Measurements from ENCODE around the gene BORCS5.
A peak's percentile ranks its signal among the peaks of the same experiment; 100 is the strongest.
"Not testable (repeated sequence)": the region's sequence is repeated elsewhere in the genome, so short reads cannot be mapped to it uniquely, and the experiment has no call there.

BORCS5 gene

GRCh38 chr12:12356896-12357718 lies at the start of gene BORCS5:
Gene BORCS5 (plus strand): TSS chr12:12357078. CDS start chr12:12357452, 374 bp downstream.
- peak; percentile 88 for DNase-seq

DNA sequence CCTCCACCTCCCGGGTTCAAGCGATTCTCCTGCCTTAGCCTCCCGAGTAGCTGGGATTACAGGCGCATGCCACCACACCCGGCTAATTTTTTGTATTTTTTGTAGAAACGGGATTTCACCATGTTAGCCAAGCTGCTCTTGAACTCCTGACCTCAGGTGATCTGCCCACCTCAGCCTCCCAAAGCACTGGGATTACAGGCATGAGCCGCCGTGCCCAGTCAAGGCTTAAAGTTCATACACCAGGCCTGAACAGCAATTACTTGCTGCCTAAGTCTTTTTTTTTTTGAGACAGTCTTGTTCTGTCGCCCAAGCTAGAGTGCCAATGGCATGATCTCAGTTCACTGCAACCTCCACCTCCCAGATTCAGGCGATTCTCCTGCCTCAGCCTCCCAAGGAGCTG lies 46.2 kb upstream of the BORCS5 start:
- DNase-seq, result not testable (repeated sequence)

- no peak for DNase-seq
These were observed 41.0 kb upstream of the BORCS5 start for GRCh38 chr12:12315838-12316237.

DNA sequence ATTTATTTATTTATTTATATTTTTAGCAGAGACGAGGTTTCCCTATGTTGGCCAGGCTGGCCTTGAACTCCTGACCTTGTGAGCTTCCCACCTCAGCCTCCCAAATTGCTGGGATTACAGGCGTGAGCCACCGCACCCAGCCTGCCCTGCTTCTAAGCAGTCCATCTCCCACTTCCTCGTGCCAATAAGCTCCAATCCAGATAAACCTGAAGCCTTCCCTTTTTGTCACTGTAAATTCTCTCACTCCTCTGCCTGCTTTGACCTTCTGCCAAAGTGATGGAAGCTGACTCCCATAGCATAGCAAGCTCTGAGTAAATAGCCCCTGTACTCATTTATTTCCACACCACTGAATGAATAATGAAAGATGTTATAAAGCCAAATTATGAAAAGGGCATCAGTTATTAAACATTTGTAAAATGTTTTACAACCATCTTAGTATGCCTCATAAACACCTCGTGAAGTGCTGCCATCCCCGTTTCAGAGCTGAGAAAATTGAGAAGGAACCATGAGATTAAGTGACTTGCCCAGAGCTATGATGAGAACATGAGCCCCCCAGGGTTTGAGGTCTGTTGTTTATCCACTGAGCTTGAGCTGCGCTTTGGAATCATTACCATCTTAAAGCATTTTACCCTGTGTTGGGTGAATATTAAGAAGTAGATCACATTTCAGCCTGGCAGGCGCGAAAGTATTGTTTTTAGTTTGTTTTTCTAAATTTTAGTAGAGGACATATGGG lies 37.3 kb upstream of the BORCS5 start:
- DNase-seq, result no peak

- no peak for DNase-seq
These were observed 33.8 kb upstream of the BORCS5 start for GRCh38 chr12:12323118-12323517.

DNA sequence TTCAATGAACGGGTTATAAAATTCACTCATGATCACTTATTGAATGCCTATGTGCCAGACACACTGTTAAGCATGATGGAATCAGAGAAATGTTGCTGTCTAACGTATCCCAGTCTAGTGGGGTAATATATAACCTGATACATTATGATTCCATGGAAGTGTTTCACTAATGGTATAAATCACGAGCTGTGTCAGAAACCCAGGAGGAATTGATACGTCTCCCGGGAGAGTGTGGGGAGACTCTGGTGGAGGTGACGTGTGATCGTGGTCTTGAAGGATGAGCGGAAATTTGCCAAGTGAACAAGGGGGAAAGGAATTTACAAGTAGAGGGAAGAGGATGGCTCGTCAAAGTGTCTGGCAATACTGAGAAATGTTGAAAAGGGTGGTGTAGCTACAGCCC lies 33.3 kb upstream of the BORCS5 start:
- DNase-seq, result no peak

GRCh38 chr12:12326262-12326661 lies 30.6 kb upstream of the BORCS5 start:
- no peak for DNase-seq

- no peak for DNase-seq
These were observed 29.1 kb upstream of the BORCS5 start for GRCh38 chr12:12327802-12328201.

DNA sequence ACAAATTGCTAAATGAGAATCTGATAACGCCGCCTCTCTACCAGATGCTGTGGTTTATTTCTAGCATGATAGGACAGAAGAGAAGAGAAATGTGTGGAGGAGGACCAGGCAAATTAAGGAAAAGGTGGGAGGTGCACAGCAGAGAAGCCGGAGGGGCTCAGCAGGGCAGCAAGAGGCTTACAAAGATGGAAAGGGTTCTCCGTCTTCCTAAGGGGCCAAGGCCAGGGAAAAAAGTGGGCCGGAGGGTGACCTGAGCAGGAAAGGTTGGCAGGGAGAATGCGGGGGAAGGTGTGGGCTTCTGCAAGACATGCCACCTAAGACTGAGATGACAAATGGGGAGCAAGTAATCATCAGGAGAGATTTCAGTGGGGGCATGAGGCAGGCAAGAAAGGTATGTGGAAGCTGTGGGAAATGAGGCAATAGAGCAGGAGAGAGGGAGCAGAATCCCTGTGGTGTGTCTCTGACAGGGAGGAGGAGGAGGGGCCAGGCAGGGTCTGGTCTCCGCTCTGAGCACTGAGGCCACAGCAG lies 25.6 kb upstream of the BORCS5 start:
- no peak for DNase-seq

DNA sequence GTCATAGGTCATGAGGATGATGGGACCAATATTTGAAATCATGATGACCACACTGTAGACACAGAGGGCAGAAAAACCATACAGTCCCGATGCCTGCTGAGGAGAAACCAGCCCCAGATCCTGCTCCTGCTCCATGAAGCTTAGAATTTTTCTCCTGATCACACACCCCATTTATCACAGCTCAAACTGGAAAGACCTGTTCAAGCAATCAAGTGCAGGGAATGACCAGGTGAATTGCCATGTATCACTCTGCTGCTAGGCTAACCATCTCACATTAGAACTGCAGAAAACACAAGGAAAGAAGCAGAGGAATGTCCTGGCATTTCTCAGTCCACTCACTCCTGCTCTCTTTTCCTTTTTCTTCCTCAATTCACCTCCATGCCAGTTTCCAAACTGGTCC lies 25.0 kb upstream of the BORCS5 start:
- no peak for DNase-seq

GRCh38 chr12:12333407-12334366 lies 23.2 kb upstream of the BORCS5 start:
- DNase-seq, result no peak

GRCh38 chr12:12334367-12335040 lies 22.4 kb upstream of the BORCS5 start:
- no peak for DNase-seq

GRCh38 chr12:12336049-12336411 lies 20.8 kb upstream of the BORCS5 start:
- no peak for DNase-seq

DNA sequence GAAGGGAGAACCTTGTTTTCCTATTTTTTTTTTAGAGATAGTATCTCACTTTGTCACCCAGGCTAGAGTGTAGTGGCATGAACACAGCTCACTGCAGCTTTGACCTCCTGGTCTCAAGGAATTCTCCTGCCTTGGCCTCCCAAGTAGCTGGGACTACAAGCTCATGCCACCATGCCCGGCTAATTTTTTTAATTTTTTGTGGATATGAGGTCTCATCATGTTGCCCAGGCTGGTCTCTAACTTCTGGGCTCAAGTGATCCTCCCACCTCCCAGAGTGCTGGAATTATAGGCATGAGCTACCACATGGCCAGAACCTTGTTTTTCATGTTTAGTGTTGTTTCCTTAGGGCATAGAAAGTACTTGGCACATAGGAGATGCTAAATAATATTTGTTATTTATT lies 20.4 kb upstream of the BORCS5 start:
- no peak for DNase-seq

DNA sequence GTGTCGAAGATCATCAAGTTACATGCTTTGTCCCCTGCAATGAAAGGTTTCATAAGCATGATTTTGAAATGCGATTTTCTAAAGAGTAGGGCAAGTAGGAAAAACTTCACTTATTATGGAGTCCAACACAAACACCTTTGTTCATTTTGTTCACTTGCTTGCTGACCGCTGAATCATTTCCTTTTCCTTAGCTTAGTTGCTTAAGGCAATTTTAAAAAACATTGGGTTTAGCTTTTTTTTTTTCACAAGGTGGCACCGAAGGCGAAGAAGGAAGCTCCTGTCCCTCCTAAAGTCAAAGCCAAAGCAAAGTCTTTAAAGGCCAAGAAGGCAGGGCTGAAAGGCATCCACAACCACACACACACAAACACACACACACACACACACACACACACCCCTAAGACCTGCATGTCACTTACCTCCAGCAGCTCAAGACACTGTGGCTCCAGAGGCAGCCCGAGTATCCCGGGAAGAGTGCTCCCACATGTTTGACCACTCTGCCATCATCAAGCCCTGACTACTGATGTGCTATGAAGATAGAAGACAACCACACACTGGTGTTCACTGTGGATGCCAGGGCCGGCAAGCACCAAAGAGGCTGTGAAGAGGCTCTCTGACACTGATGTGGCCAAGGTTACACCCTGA lies 18.2 kb upstream of the BORCS5 start:
- no peak for DNase-seq

DNA sequence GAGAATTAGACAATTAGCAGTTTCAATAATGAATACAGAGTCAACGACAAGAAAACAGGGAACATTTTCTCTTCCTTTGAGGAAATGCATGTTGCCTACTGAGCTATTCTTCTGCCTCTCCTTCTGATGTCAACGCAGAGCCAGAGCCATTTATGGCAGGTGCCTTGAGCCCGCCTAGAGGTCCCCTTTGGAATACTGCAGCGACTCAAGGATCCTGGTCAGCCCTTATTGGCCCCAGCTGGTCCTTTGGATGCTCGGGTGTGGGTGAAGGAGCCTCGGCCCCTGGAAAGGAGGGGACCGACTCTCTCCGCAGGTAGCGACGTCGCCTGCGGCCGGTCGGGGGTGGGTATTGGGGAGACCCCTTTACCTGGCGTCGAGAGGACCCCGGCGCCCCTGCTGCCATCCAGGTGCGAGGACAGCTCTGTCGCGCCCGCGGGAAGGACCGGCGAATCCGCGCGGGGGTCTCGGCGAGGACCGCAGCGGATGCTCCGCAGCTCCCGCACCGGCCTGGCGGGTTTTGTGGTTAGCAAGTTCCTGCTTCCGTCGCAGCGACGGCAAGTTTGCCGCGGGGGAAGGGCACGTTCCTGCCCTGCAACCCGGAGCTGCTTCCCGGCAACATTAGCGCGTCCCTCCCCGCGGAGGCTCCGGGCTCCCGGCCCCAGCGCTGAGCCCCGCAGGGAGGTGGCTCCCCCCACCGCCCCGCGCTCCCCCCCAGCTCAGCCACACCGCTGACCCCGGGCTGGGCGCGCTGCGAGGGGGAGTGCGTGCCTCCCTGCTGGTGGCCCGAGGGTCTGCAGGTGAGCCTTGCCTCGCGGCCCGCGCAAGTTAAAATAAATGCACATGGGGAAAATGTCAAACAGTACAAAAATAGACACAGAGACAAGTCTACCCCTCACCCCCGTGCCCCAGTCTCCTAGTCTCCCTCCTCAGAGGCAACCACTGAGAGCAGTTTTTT lies 6.9 kb upstream of the BORCS5 start, which contains the start of gene MANSC1:
MANSC1 (minus strand) TSS at position 532 of the 955 bp plus-strand sequence. CDS start 6,928 bp downstream, outside the sequence.
- peak; percentile 37 for DNase-seq

DNA sequence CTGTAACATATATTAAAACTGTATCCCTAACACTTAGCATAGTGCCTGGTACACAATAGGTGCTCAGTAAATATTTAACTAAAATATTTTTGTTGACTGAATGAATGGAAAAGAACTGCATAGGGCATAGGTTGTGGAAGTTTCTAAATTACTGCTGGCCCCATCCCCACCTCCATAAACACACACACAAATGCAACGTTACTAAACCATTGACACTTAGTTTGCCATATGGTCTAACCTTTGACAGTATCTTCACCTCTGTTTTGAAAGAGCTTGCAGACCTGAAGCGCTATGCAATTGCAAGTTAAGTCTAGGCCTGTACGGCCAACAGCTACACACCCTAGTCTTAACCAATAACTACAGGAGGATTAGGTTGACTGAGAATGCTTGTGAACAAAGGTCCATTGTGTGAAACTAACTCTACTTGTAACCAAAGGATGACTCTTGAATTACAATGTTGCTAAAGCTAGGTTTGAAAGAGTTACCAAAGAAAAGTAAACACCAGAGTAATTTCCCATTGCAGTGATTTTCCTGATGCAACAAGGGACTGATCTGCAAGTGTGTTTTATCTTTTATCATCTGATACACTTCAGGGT lies 5.9 kb upstream of the BORCS5 start:
- DNase-seq, result no peak

DNA sequence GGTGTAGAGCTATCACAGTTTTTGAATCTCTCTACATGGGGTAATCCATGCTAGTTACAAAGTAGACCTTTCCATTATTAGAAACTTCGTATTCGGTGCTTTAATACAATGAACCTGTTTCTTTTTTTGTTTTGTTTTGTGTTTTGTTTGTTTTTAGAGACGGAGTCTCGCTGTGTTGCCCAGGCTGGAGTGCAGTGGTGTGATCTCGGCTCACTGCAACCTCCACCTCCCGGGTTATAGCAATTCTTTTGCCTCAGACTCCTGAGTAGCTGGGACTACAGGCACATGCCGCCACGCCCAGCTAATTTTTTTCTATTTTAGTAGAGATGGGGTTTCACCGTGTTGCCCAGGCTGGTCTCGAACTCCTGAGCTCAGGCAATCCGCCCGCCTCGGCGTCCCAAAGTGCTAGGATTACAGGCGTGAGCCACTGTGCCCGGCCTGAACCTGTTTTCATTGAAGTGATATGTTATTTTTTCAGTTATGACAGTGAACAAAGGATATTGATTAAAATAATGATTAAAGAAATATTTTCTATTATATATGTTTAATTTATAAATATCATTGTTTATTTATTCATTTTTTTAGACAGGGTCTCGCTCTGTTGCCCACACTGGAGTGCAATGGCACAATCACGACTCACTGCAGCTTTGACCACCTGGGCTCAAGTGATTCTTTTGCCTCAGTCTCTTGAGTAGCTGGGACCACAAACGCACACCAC lies 5.3 kb upstream of the BORCS5 start:
- not testable (repeated sequence) for DNase-seq

- DNase-seq, result no peak
These were observed 3.6 kb upstream of the BORCS5 start for GRCh38 chr12:12353276-12353675.

All from NCI-H1417 treated with DMSO at 0.1 percent for 48 hours (cell line).